ENCODE measurements around the gene SYDE2.
"Not testable (repeated sequence)": the region's sequence is repeated elsewhere in the genome, so short reads cannot be mapped to it uniquely, and the experiment has no call there.

Gene SYDE2

GRCh38 chr1:85157436-85157835 lies 43.4 kb downstream of the SYDE2 start:
- CTCF ChIA-PET = no interaction called here
- no peaks in the 10 kb centered on the region for H3K27me3 ChIP-seq (replicated peaks in 2 of 5; ENCODE audit: control insufficient read depth in 4 of 5, insufficient read depth in 5 of 5, low read length in 4 of 5)

GRCh38 chr1:85153149-85153891 lies 47.5 kb downstream of the SYDE2 start:
- ChIA-PET CTCF (no interaction called here), POLR2A (no interaction called here)
- WGBS (ENCODE audit: insufficient coverage) = 62% methylated on average over 3 of the region's 4 CpGs
- H3K9me3 ChIP-seq (ENCODE audit: control extremely low read depth in 1 of 5, control insufficient read depth in 4 of 5, insufficient read depth in 2 of 5, low read depth in 1 of 5, low read length in 4 of 5) = no peaks in the 10 kb centered on the region
- no peak overlapping the region for H3K4me3 ChIP-seq (ENCODE audit: control insufficient read depth in 1 of 7, extremely low read depth in 1 of 7, insufficient read depth in 4 of 7, low read depth in 2 of 7, low read length in 6 of 7)
- no peaks in the 10 kb centered on the region for H3K27me3 ChIP-seq (replicated peaks in 2 of 5; ENCODE audit: control insufficient read depth in 4 of 5, insufficient read depth in 5 of 5, low read length in 4 of 5)
- H3K36me3 ChIP-seq (ENCODE audit: control insufficient read depth in 4 of 4, insufficient read depth in 4 of 4, low read length in 3 of 4) = no peaks in the 10 kb centered on the region
- no peak overlapping the region for H3K27ac ChIP-seq (ENCODE audit: insufficient read depth in 1 of 2, low read depth in 1 of 2, low read length in 2 of 2, poor library complexity in 1 of 2, severe bottlenecking in 2 of 2)
- H3K4me1 ChIP-seq (ENCODE audit: control extremely low read depth in 1 of 4, control insufficient read depth in 4 of 4, insufficient read depth in 4 of 4, low read length in 3 of 4) = peaks cover 0 to 13% (median 0%) of the 10 kb centered on the region in 4 experiments
- DNase-seq = peak in 1 of 3 donors; percentile 9

More at GRCh38 chr1:85157436-85157835, 43.4 kb downstream of the SYDE2 start:
- DNase-seq = no peak
- no peaks in the 10 kb centered on the region for H3K9me3 ChIP-seq (ENCODE audit: control extremely low read depth in 1 of 5, control insufficient read depth in 4 of 5, insufficient read depth in 2 of 5, low read depth in 1 of 5, low read length in 4 of 5)
- POLR2A ChIA-PET = no interaction called here
- H3K4me3 ChIP-seq (ENCODE audit: control insufficient read depth in 1 of 7, extremely low read depth in 1 of 7, insufficient read depth in 4 of 7, low read depth in 2 of 7, low read length in 6 of 7) = no peak overlapping the region
- peaks cover 0 to 1% (median 0%) of the 10 kb centered on the region in 4 experiments for H3K36me3 ChIP-seq (ENCODE audit: control insufficient read depth in 4 of 4, insufficient read depth in 4 of 4, low read length in 3 of 4)
- H3K4me1 ChIP-seq (ENCODE audit: control extremely low read depth in 1 of 4, control insufficient read depth in 4 of 4, insufficient read depth in 4 of 4, low read length in 3 of 4) = no peaks in the 10 kb centered on the region
- H3K27ac ChIP-seq (ENCODE audit: insufficient read depth in 1 of 2, low read depth in 1 of 2, low read length in 2 of 2, poor library complexity in 1 of 2, severe bottlenecking in 2 of 2) = no peak overlapping the region

GRCh38 chr1:85151446-85151845 lies 49.4 kb downstream of the SYDE2 start:
- H3K9me3 ChIP-seq (ENCODE audit: control extremely low read depth in 1 of 5, control insufficient read depth in 4 of 5, insufficient read depth in 2 of 5, low read depth in 1 of 5, low read length in 4 of 5) = no peaks in the 10 kb centered on the region
- H3K36me3 ChIP-seq (ENCODE audit: control insufficient read depth in 4 of 4, insufficient read depth in 4 of 4, low read length in 3 of 4) = no peaks in the 10 kb centered on the region
- ChIA-PET CTCF (no interaction called here), POLR2A (no interaction called here)
- WGBS (ENCODE audit: insufficient coverage) = 100% methylated on average over 4 of the region's 4 CpGs
- peaks cover 0 to 14% (median 0%) of the 10 kb centered on the region in 4 experiments for H3K4me1 ChIP-seq (ENCODE audit: control extremely low read depth in 1 of 4, control insufficient read depth in 4 of 4, insufficient read depth in 4 of 4, low read length in 3 of 4)
- DNase-seq = no peak
- no peak overlapping the region for H3K27ac ChIP-seq (ENCODE audit: insufficient read depth in 1 of 2, low read depth in 1 of 2, low read length in 2 of 2, poor library complexity in 1 of 2, severe bottlenecking in 2 of 2)
- H3K4me3 ChIP-seq (ENCODE audit: control insufficient read depth in 1 of 7, extremely low read depth in 1 of 7, insufficient read depth in 4 of 7, low read depth in 2 of 7, low read length in 6 of 7) = no peak overlapping the region
- no peaks in the 10 kb centered on the region for H3K27me3 ChIP-seq (replicated peaks in 2 of 5; ENCODE audit: control insufficient read depth in 4 of 5, insufficient read depth in 5 of 5, low read length in 4 of 5)

GRCh38 chr1:85149805-85150204 lies 51.0 kb downstream of the SYDE2 start:
- WGBS (ENCODE audit: insufficient coverage) = no CpG with 5 or more reads among the region's 2 CpGs

GRCh38 chr1:85148524-85149250 lies 52.1 kb downstream of the SYDE2 start:
- no peak overlapping the region for H3K27ac ChIP-seq (ENCODE audit: insufficient read depth in 1 of 2, low read depth in 1 of 2, low read length in 2 of 2, poor library complexity in 1 of 2, severe bottlenecking in 2 of 2)
- no peaks in the 10 kb centered on the region for H3K36me3 ChIP-seq (ENCODE audit: control insufficient read depth in 4 of 4, insufficient read depth in 4 of 4, low read length in 3 of 4)
- no peak overlapping the region for H3K4me3 ChIP-seq (ENCODE audit: control insufficient read depth in 1 of 7, extremely low read depth in 1 of 7, insufficient read depth in 4 of 7, low read depth in 2 of 7, low read length in 6 of 7)
- POLR2A ChIA-PET = no interaction called here
- CTCF ChIA-PET = no interaction called here
- DNase-seq = peak in 2 of 3 donors; percentile 5 to 15
- H3K9me3 ChIP-seq (ENCODE audit: control extremely low read depth in 1 of 5, control insufficient read depth in 4 of 5, insufficient read depth in 2 of 5, low read depth in 1 of 5, low read length in 4 of 5) = no peaks in the 10 kb centered on the region
- no peaks in the 10 kb centered on the region for H3K27me3 ChIP-seq (replicated peaks in 2 of 5; ENCODE audit: control insufficient read depth in 4 of 5, insufficient read depth in 5 of 5, low read length in 4 of 5)
- peaks cover 0 to 14% (median 0%) of the 10 kb centered on the region in 4 experiments for H3K4me1 ChIP-seq (ENCODE audit: control extremely low read depth in 1 of 4, control insufficient read depth in 4 of 4, insufficient read depth in 4 of 4, low read length in 3 of 4)

More at GRCh38 chr1:85149805-85150204, 51.0 kb downstream of the SYDE2 start:
- H3K27ac ChIP-seq (ENCODE audit: insufficient read depth in 1 of 2, low read depth in 1 of 2, low read length in 2 of 2, poor library complexity in 1 of 2, severe bottlenecking in 2 of 2) = no peak overlapping the region
- no peak overlapping the region for H3K4me3 ChIP-seq (ENCODE audit: control insufficient read depth in 1 of 7, extremely low read depth in 1 of 7, insufficient read depth in 4 of 7, low read depth in 2 of 7, low read length in 6 of 7)
- POLR2A ChIA-PET = no interaction called here
- CTCF ChIA-PET = no interaction called here
- H3K4me1 ChIP-seq (ENCODE audit: control extremely low read depth in 1 of 4, control insufficient read depth in 4 of 4, insufficient read depth in 4 of 4, low read length in 3 of 4) = peaks cover 0 to 14% (median 0%) of the 10 kb centered on the region in 4 experiments
- no peaks in the 10 kb centered on the region for H3K36me3 ChIP-seq (ENCODE audit: control insufficient read depth in 4 of 4, insufficient read depth in 4 of 4, low read length in 3 of 4)
- no peaks in the 10 kb centered on the region for H3K9me3 ChIP-seq (ENCODE audit: control extremely low read depth in 1 of 5, control insufficient read depth in 4 of 5, insufficient read depth in 2 of 5, low read depth in 1 of 5, low read length in 4 of 5)
- no peak for DNase-seq
- H3K27me3 ChIP-seq (replicated peaks in 2 of 5; ENCODE audit: control insufficient read depth in 4 of 5, insufficient read depth in 5 of 5, low read length in 4 of 5) = no peaks in the 10 kb centered on the region

GRCh38 chr1:85146972-85147359 lies 53.9 kb downstream of the SYDE2 start:
- ChIA-PET POLR2A (no interaction called here), CTCF (no interaction called here)
- no peak overlapping the region for H3K4me3 ChIP-seq (ENCODE audit: control insufficient read depth in 1 of 7, extremely low read depth in 1 of 7, insufficient read depth in 4 of 7, low read depth in 2 of 7, low read length in 6 of 7)
- peaks cover 0 to 14% (median 0%) of the 10 kb centered on the region in 4 experiments for H3K4me1 ChIP-seq (ENCODE audit: control extremely low read depth in 1 of 4, control insufficient read depth in 4 of 4, insufficient read depth in 4 of 4, low read length in 3 of 4)
- no peaks in the 10 kb centered on the region for H3K9me3 ChIP-seq (ENCODE audit: control extremely low read depth in 1 of 5, control insufficient read depth in 4 of 5, insufficient read depth in 2 of 5, low read depth in 1 of 5, low read length in 4 of 5)
- H3K27ac ChIP-seq (ENCODE audit: insufficient read depth in 1 of 2, low read depth in 1 of 2, low read length in 2 of 2, poor library complexity in 1 of 2, severe bottlenecking in 2 of 2) = no peak overlapping the region
- H3K27me3 ChIP-seq (replicated peaks in 2 of 5; ENCODE audit: control insufficient read depth in 4 of 5, insufficient read depth in 5 of 5, low read length in 4 of 5) = no peaks in the 10 kb centered on the region
- H3K36me3 ChIP-seq (ENCODE audit: control insufficient read depth in 4 of 4, insufficient read depth in 4 of 4, low read length in 3 of 4) = no peaks in the 10 kb centered on the region
- no peak for DNase-seq

- CTCF ChIA-PET; DNase-seq; H3K27me3 ChIP-seq (replicated peaks in 2 of 5; ENCODE audit: control insufficient read depth in 4 of 5, insufficient read depth in 5 of 5, low read length in 4 of 5); H3K36me3 ChIP-seq (ENCODE audit: control insufficient read depth in 4 of 4, insufficient read depth in 4 of 4, low read length in 3 of 4); H3K27ac ChIP-seq (ENCODE audit: insufficient read depth in 1 of 2, low read depth in 1 of 2, low read length in 2 of 2, poor library complexity in 1 of 2, severe bottlenecking in 2 of 2); H3K9me3 ChIP-seq (ENCODE audit: control extremely low read depth in 1 of 5, control insufficient read depth in 4 of 5, insufficient read depth in 2 of 5, low read depth in 1 of 5, low read length in 4 of 5); H3K4me3 ChIP-seq (ENCODE audit: control insufficient read depth in 1 of 7, extremely low read depth in 1 of 7, insufficient read depth in 4 of 7, low read depth in 2 of 7, low read length in 6 of 7); POLR2A ChIA-PET: not testable (repeated sequence)
- WGBS (ENCODE audit: insufficient coverage) = 60% methylated on average over 1 of the region's 6 CpGs
- H3K4me1 ChIP-seq (ENCODE audit: control extremely low read depth in 1 of 4, control insufficient read depth in 4 of 4, insufficient read depth in 4 of 4, low read length in 3 of 4) = peaks cover 0 to 14% (median 0%) of the 10 kb centered on the region in 4 experiments
These were observed 54.4 kb downstream of the SYDE2 start for GRCh38 chr1:85146298-85146971.
